OCI-LY1 (cell line): ENCODE results near the gene DNAJB8.

Source experiments
- H2AFZ ChIP-seq: fragments of 200-600 bp; sonication (generic), shearing (Covaris generic); 2 replicates; pipeline ENCODE4 v1.6.0; 2014; ENCODE audit warnings: antibody characterized with exemption, mild to moderate bottlenecking, low read length
- H3F3A ChIP-seq: fragments of 200-600 bp; sonication (generic), shearing (Covaris generic); 2 replicates; pipeline ENCODE4 v1.6.0; 2014; ENCODE audit warnings: mild to moderate bottlenecking, antibody characterized with exemption, low read length, moderate library complexity; ENCODE audit not compliant: insufficient read depth
- H3K27ac ChIP-seq: fragments of 200-600 bp; sonication (generic); 2 replicates; pipeline ENCODE4 v1.5.1; 2014; ENCODE audit warnings: low read length, mixed run types, mild to moderate bottlenecking, low read depth; ENCODE audit not compliant: poor library complexity, severe bottlenecking
- H3K27me3 ChIP-seq: fragments of 200-600 bp; sonication (generic); 2 replicates; pipeline ENCODE4 v1.6.0; 2014; ENCODE audit warnings: antibody characterized with exemption, mild to moderate bottlenecking, low read length, moderate library complexity; ENCODE audit not compliant: insufficient read depth
- H3K36me3 ChIP-seq: fragments of 200-600 bp; sonication (generic); 2 replicates; pipeline ENCODE4 v1.6.1; 2014; ENCODE audit warnings: mild to moderate bottlenecking, antibody characterized with exemption, low read length, moderate library complexity, mixed read lengths; ENCODE audit not compliant: insufficient read depth
- H3K4me1 ChIP-seq: fragments of 200-600 bp; sonication (generic); 2 replicates; pipeline ENCODE4 v1.5.1; 2014; ENCODE audit warnings: mild to moderate bottlenecking, low read length, moderate library complexity; ENCODE audit not compliant: insufficient read depth, severe bottlenecking
- H3K4me2 ChIP-seq: fragments of 200-600 bp; sonication (generic), shearing (Covaris generic); 2 replicates; pipeline ENCODE4 v1.6.1; 2014; ENCODE audit warnings: low read length
- H3K4me3 ChIP-seq: fragments of 200-600 bp; sonication (generic); 2 replicates; pipeline ENCODE4 v1.5.1; 2014; ENCODE audit warnings: low read length, low read depth, mild to moderate bottlenecking, mixed read lengths; ENCODE audit not compliant: poor library complexity, severe bottlenecking
- H3K79me2 ChIP-seq: fragments of 200-600 bp; shearing (Covaris generic); 2 replicates; pipeline ENCODE4 v1.6.1; 2016; ENCODE audit warnings: mixed run types, low read length, mixed read lengths; ENCODE audit not compliant: insufficient read depth
- H3K9ac ChIP-seq: fragments of 200-600 bp; sonication (generic), shearing (Covaris generic); 2 replicates; pipeline ENCODE4 v1.6.1; 2014; ENCODE audit warnings: mild to moderate bottlenecking, low read length, mixed read lengths
- H3K9me2 ChIP-seq: fragments of 200-600 bp; sonication (generic), shearing (Covaris generic); 2 replicates; pipeline ENCODE4 v1.6.1; 2014; ENCODE audit warnings: low read depth, mild to moderate bottlenecking, low read length, mixed read lengths
- H3K9me3 ChIP-seq: fragments of 200-600 bp; shearing (Covaris generic); 2 replicates; pipeline ENCODE4 v1.6.1; 2014; ENCODE audit warnings: low read length, mixed read lengths
- H4K20me1 ChIP-seq: fragments of 200-600 bp; sonication (generic), shearing (Covaris generic); 2 replicates; pipeline ENCODE4 v1.6.0; 2016; ENCODE audit warnings: mild to moderate bottlenecking, low read length; ENCODE audit not compliant: insufficient read depth
- EZH2 ChIP-seq: fragments of 200-600 bp; sonication (generic), shearing (Covaris generic); IDR thresholded peaks from 2 replicates; pipeline ENCODE4 v1.8.0; 2017; ENCODE audit warnings: borderline replicate concordance, mixed run types, mild to moderate bottlenecking, antibody characterized with exemption, low read length, moderate library complexity, mixed read lengths
- TF ChIP-seq, protein P1 (sequence below): fragments of 200-600 bp; sonication (generic), shearing (Covaris generic); IDR thresholded peaks from 2 replicates; pipeline ENCODE4 v1.5.1; 2017; ENCODE audit warnings: mild to moderate bottlenecking, antibody characterized with exemption, low read length, moderate library complexity, mixed read lengths

Gene DNAJB8

DNA sequence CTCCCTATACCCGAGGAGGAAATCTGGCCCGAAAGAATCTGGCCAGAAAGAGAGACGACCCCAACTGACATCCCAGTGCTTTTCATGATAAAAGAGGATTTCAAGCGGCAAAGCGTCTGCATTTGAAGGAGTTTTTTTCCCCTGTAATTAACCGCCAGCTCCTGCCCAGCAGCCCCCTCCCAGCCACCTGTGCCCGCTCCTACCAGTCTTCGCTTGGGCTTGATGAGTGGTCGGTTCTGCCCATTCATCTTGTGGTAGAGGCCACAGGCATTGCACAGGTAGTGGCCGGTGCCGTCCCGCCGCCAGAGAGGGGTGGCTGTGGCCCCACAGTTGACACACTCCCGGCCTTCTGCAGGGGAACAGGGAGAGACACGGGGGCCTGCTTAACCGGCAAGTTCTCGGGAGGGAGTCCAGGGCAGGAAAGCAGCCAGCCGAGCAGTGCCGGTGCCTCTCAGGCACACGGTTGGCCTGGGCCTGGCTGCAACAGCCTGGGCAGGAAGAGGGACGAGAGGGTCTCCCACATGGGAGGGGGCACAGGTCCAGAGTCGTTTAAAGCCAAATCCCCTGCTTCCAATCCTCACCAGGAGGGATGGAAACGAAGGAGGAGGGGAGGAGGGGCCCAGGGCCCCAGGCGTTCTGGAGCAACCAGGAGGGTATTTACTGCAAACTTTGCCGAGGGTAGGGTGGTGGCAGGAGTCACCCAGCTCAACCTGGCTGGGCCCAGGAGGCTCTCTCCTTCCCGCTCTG, 17.1 kb upstream of the DNAJB8 start:
- Histone ChIP-seq H3K9me3 (no peaks in the 10 kb centered on the region), H3K4me1 (no peaks in the 10 kb centered on the region), H3F3A (no peaks in the 10 kb centered on the region), H3K9ac (no peak overlapping the region), H3K27ac (no peak overlapping the region), H3K79me2 (no peaks in the 10 kb centered on the region), H3K4me2 (no peak overlapping the region), H3K27me3 (peaks cover 10% of the 10 kb centered on the region; the same call in 1 of the 2 replicates), H3K9me2 (no peaks in the 10 kb centered on the region), H2AFZ (no peak overlapping the region), H3K36me3 (no peaks in the 10 kb centered on the region), H3K4me3 (no peak overlapping the region), H4K20me1 (no peaks in the 10 kb centered on the region)
- TF ChIP-seq, protein P1, sequence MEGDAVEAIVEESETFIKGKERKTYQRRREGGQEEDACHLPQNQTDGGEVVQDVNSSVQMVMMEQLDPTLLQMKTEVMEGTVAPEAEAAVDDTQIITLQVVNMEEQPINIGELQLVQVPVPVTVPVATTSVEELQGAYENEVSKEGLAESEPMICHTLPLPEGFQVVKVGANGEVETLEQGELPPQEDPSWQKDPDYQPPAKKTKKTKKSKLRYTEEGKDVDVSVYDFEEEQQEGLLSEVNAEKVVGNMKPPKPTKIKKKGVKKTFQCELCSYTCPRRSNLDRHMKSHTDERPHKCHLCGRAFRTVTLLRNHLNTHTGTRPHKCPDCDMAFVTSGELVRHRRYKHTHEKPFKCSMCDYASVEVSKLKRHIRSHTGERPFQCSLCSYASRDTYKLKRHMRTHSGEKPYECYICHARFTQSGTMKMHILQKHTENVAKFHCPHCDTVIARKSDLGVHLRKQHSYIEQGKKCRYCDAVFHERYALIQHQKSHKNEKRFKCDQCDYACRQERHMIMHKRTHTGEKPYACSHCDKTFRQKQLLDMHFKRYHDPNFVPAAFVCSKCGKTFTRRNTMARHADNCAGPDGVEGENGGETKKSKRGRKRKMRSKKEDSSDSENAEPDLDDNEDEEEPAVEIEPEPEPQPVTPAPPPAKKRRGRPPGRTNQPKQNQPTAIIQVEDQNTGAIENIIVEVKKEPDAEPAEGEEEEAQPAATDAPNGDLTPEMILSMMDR, result no peak
- no peak for TF ChIP-seq EZH2

DNA sequence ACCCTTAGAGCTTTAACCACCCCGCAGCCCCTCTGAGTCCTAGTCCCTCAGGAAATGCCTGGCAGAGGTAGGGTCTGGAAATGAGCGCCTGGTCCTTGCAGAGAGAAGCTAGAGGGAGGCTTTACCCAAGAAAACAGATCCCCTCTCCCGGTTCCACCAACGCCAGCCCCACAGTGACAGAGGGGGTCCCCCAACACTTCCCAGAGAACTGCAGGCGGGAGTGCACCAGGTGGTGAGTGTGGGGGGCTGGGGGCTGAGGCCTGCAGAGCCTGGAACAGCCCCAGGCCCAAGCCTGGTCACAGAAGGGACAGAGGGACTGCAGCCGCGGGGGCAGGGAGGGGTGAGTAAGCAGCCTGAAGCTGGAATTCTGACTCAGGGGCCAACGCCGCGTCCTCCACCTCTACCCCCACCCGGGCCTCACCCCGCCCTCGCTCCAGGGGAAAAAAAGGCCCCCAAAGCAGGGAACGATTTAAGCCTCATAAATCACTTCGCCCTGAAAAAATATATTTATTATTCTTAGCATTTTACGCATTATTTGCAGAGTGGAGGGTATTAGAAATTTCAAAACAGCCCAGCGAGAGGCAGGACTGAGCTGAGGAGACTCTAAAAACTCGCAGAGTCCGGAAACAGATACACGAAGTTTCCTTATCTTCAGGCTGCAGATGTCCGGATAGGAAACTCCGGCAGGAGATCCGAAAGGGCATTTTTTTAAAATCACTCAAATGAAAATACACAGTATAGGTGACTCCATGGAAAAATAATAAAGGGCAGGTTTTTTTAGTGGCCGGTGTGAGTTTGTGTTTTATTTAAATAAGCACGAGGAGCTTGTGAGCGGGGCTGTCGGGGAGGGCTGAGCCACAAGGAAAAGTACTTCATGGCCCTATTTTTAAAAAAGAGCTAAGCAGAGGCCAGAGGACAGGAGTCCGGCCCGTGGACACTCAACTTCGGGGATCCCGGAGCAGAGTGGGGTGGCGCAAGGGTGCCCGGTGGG, 16.3 kb upstream of the DNAJB8 start:
- Histone ChIP-seq H3K27ac (no peak overlapping the region), H3K4me2 (no peak overlapping the region), H3K36me3 (no peaks in the 10 kb centered on the region), H3K4me1 (no peaks in the 10 kb centered on the region), H4K20me1 (no peaks in the 10 kb centered on the region), H3F3A (no peaks in the 10 kb centered on the region), H2AFZ (no peak overlapping the region), H3K9me2 (no peaks in the 10 kb centered on the region), H3K9ac (no peak overlapping the region), H3K79me2 (no peaks in the 10 kb centered on the region), H3K4me3 (no peak overlapping the region), H3K27me3 (peaks cover 10% of the 10 kb centered on the region; the same call in 1 of the 2 replicates), H3K9me3 (no peaks in the 10 kb centered on the region)
- TF ChIP-seq, protein P1, result no peak
- TF ChIP-seq EZH2, result no peak

DNA sequence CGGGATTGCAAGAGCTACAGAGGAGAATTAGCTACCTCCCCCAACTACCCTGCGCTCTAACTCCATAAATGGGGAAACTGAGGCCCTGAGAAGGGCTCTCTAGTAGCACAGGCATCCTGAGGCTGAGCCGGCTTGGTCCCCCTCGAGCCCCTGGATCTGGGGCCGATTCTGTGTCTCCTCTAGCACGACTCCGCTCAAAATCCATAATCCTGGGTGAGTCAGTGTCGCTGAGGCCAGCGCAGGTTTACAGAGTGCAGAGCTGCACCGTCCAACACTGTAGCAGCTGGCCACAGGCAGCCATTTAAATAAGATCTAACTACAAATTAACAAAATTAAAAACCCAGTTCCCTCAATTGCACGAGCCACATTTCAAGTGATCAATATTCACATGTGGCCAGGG, 15.5 kb upstream of the DNAJB8 start:
- no peaks in the 10 kb centered on the region for H3K36me3 ChIP-seq
- no peaks in the 10 kb centered on the region for H3K79me2 ChIP-seq
- H3K27me3 ChIP-seq, result peaks cover 10% of the 10 kb centered on the region; the same call in 1 of the 2 replicates
- H3K27ac ChIP-seq, result no peak overlapping the region
- H4K20me1 ChIP-seq, result no peaks in the 10 kb centered on the region
- no peak overlapping the region for H3K9ac ChIP-seq
- TF ChIP-seq, protein P1, result no peak
- no peak for TF ChIP-seq EZH2
- H3K9me3 ChIP-seq, result no peaks in the 10 kb centered on the region
- no peak overlapping the region for H3K4me2 ChIP-seq
- no peak overlapping the region for H3K4me3 ChIP-seq
- no peak overlapping the region for H2AFZ ChIP-seq
- H3F3A ChIP-seq, result no peaks in the 10 kb centered on the region
- H3K9me2 ChIP-seq, result no peaks in the 10 kb centered on the region
- H3K4me1 ChIP-seq, result no peaks in the 10 kb centered on the region
